ENCODE results near the gene EVX2. TPM values are rescaled to one million over a fixed set of nuclear protein-coding genes. Genes with fewer than 3 reads are reported as not detected.

Gene EVX2
- total and polyA plus RNA-seq, 9 of the 15 experiments (the other 6 are each of a cell fraction or from before 2014, with no cell fraction given) = not detected

GRCh38 chr2:176101842-176102241, 18.1 kb upstream of the EVX2 start:
- H3K27me3 ChIP-seq (ENCODE audit: control insufficient read depth in 2 of 2, insufficient read depth in 2 of 2, low read length in 2 of 2) = peaks cover 66 to 87% of the 10 kb centered on the region in 2 experiments
- FAIRE-seq (no peak), ATAC-seq (no peak), DNase-seq (ENCODE audit: extremely low read depth in 1 of 4, low spot score in 3 of 4) (no peak)
- no peak overlapping the region for H2AFZ ChIP-seq (ENCODE audit: low read depth, low read length)
- no peaks in the 10 kb centered on the region for H3K9me1 ChIP-seq (ENCODE audit: control insufficient read depth, insufficient read depth, low read length)
- POLR2A ChIA-PET = interaction anchor here (0.5 kb wide), 1 partner anchor 1324 kb away, joined by 3 read pairs; no protein-coding TSS in a partner anchor
- no peak for TF ChIP-seq SIRT6 (IDR thresholded peaks at IDR 0.05; ENCODE audit: low read depth, low read length)
- no peak for TF ChIP-seq STAG1 (CRISPR knock-in tag; IDR thresholded peaks at IDR 0.05; ENCODE audit: borderline replicate concordance)
- TF ChIP-seq GTF2A2 (tag; IDR thresholded peaks at IDR 0.05) = no peak
- no peak for TF ChIP-seq HNRNPUL1 (IDR thresholded peaks at IDR 0.05; ENCODE audit: low read length)
- TF ChIP-seq, protein P1, sequence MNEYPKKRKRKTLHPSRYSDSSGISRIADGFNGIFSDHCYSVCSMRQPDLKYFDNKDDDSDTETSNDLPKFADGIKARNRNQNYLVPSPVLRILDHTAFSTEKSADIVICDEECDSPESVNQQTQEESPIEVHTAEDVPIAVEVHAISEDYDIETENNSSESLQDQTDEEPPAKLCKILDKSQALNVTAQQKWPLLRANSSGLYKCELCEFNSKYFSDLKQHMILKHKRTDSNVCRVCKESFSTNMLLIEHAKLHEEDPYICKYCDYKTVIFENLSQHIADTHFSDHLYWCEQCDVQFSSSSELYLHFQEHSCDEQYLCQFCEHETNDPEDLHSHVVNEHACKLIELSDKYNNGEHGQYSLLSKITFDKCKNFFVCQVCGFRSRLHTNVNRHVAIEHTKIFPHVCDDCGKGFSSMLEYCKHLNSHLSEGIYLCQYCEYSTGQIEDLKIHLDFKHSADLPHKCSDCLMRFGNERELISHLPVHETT (CRISPR knock-in tag; conservative IDR thresholded peaks at IDR 0.05 in 1 of 2, IDR thresholded peaks at IDR 0.05 in 1 of 2) = no peak
- no peak for TF ChIP-seq CBX2 (IDR thresholded peaks at IDR 0.05; ENCODE audit: insufficient read depth, low read length, poor library complexity, severe bottlenecking)
- no peak for TF ChIP-seq CBX1 (IDR thresholded peaks at IDR 0.05; ENCODE audit: low read depth)
- no peak for TF ChIP-seq DPF2 (IDR thresholded peaks at IDR 0.05)
- TF ChIP-seq ZNF717 (CRISPR knock-in tag; IDR thresholded peaks at IDR 0.05) = no peak
- no peak for TF ChIP-seq NFIC (IDR thresholded peaks at IDR 0.05)
- TF ChIP-seq ZFX (CRISPR knock-in tag; IDR thresholded peaks at IDR 0.05) = no peak
- TF ChIP-seq TARDBP (IDR thresholded peaks at IDR 0.05) = no peak
- no peak for TF ChIP-seq CXXC5 (CRISPR knock-in tag; IDR thresholded peaks at IDR 0.05)
- no peak for TF ChIP-seq E2F3 (CRISPR knock-in tag; IDR thresholded peaks at IDR 0.05)
- TF ChIP-seq, protein P2, sequence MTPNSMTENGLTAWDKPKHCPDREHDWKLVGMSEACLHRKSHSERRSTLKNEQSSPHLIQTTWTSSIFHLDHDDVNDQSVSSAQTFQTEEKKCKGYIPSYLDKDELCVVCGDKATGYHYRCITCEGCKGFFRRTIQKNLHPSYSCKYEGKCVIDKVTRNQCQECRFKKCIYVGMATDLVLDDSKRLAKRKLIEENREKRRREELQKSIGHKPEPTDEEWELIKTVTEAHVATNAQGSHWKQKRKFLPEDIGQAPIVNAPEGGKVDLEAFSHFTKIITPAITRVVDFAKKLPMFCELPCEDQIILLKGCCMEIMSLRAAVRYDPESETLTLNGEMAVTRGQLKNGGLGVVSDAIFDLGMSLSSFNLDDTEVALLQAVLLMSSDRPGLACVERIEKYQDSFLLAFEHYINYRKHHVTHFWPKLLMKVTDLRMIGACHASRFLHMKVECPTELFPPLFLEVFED (CRISPR knock-in tag; conservative IDR thresholded peaks at IDR 0.05) = no peak
- BruUV-seq (replicated peaks) = no TSS peak
- 0% methylated on average over 5 of the region's 5 CpGs for WGBS (ENCODE audit: insufficient coverage, low coverage, missing lambda C conversion rate)
- H3K27ac ChIP-seq (ENCODE audit: extremely low read depth, low read depth, low read length) = no peak overlapping the region
- H3K36me3 ChIP-seq (ENCODE audit: control insufficient read depth, insufficient read depth, low read length) = no peaks in the 10 kb centered on the region
- in situ Hi-C loops (cut with MboI) = no loop called here
- intact Hi-C loops (cut with micrococcal nuclease) = no loop called here
- H3K4me1 ChIP-seq (replicated peaks in 1 of 2; ENCODE audit: control insufficient read depth in 2 of 2, insufficient read depth in 2 of 2, low read length in 2 of 2) = peaks cover 2 to 31% of the 10 kb centered on the region in 2 experiments; a peak in 4 of 5 replicates
- H3K4me2 ChIP-seq (ENCODE audit: insufficient read depth, low read length) = no peak overlapping the region
- no peaks in the 10 kb centered on the region for H3K9me3 ChIP-seq (replicated peaks; ENCODE audit: control insufficient read depth, insufficient read depth, low read depth, low read length)
- H3K4me3 ChIP-seq = no peak overlapping the region
- no peaks in the 10 kb centered on the region for H3K79me2 ChIP-seq (ENCODE audit: control insufficient read depth, insufficient read depth, low read length)
- CTCF ChIA-PET (ENCODE audit: low intra/inter-chr PET ratio) = no interaction called here
- no peak overlapping the region for H3K9ac ChIP-seq (ENCODE audit: insufficient read depth in 1 of 2, low read depth in 2 of 2, low read length in 2 of 2)
- peaks cover 16% of the 10 kb centered on the region; the same call in 1 of the 2 replicates for H4K20me1 ChIP-seq (replicated peaks; ENCODE audit: control insufficient read depth, insufficient read depth, low read length)
